GM12878 (cell line): Measurements from ENCODE around the gene DIS3L2.

Experiments used
- CBFB ChIP-seq: IDR thresholded peaks from 2 replicates; pipeline ENCODE4 v1.6.1; 2016; ENCODE audit warnings: antibody characterized with exemption, low read depth
- EZH2 ChIP-seq: IDR thresholded peaks from 2 replicates; pipeline ENCODE4 v1.6.1; 2012; ENCODE audit warnings: low read depth, mild to moderate bottlenecking, control low read depth, inconsistent platforms, low read length, borderline replicate concordance; ENCODE audit not compliant: control insufficient read depth
- FOS ChIP-seq: IDR thresholded peaks from 3 replicates; pipeline ENCODE4 v1.6.1; 2011; ENCODE audit warnings: borderline replicate concordance; ENCODE audit not compliant: insufficient read length; ENCODE audit errors: extremely low read depth
- GABPA ChIP-seq: IDR thresholded peaks from 2 replicates; pipeline ENCODE4 v1.6.1; 2014; ENCODE audit warnings: antibody characterized with exemption, low read depth, mild to moderate bottlenecking, inconsistent platforms
- HDAC6 ChIP-seq: fragments of 200-600 bp; sonication (generic); IDR thresholded peaks from one replicate; pipeline ENCODE4 v1.8.0; 2017; ENCODE audit warnings: antibody characterized with exemption; ENCODE audit not compliant: unreplicated experiment
- RAD21 ChIP-seq: IDR thresholded peaks from 2 replicates; pipeline ENCODE4 v1.6.1; 2011; ENCODE audit warnings: mild to moderate bottlenecking, low read depth, low read length, moderate library complexity; ENCODE audit not compliant: insufficient read depth

DNA sequence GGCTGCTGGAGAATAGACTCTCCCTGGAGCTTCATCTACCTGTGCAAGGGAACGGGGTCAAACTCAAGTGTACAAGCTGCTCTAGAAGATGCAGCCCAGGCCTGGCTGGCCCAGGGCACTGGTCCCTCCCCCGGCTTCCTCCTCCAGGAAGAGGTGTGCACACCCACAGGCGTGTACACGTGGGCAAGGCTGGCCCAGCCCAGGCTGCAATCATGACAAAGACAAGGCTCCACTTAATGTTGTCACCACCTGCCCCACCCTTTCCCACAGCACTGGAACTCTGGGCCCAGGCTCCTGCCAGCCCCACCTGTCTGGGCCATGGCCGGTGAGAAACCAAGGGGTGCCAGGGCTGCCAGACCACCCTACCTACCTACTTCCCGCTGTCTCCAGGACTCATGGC is 387.4 kb downstream of the DIS3L2 start:
- TF ChIP-seq CBFB (no peak), GABPA (no peak), RAD21 (no peak), FOS (no peak), EZH2 (no peak), HDAC6 (no peak)
